T-cell (primary cell): ENCODE data around the gene ENDOV. TPM values are rescaled to one million over a fixed set of nuclear protein-coding genes. Genes with fewer than 3 reads are reported as not detected.
A peak's percentile ranks its signal among the peaks of the same experiment; 100 is the strongest.

Experiments used
- ATAC-seq, 4 experiments: fragments of 200-7000 bp in 3 of 4; fragments of 150-1000 bp in 1 of 4; cut with Tn5 transposase; replicated peaks in 1 of 4; 1 replicate in 3 of 4; 2 replicates in 1 of 4; pipeline ENCODE4 v1.10.0; 2021; ENCODE audit warnings: moderate library complexity in 3 of 4, mild to moderate bottlenecking in 2 of 4, moderate number of reproducible peaks in 1 of 4
- CTCF ChIA-PET, 2 donors: fragments of 300-600 bp; sonication (Branson Sonifier 250); formaldehyde crosslinking; loops; one replicate each; lab custom pipeline; 2022; ENCODE audit warnings: antibody characterized with exemption in 2 of 2; lab: Charles Lee
- POLR2A ChIA-PET, 2 donors: fragments of 300-600 bp; sonication (Branson Sonifier 250); formaldehyde crosslinking; loops; one replicate each; lab custom pipeline; 2022; ENCODE audit warnings: antibody characterized with exemption in 2 of 2; lab: Charles Lee
- DNase-seq, 35 experiments: peaks; one replicate each; pipeline versions ENCODE4 v3.0.0 to v3.0.0-alpha.2; 2013 to 2023
- H3K27ac ChIP-seq: one replicate; pipeline ENCODE4 v1.5.1; 2013; ENCODE audit warnings: low read length
- H3K27me3 ChIP-seq, 2 experiments: replicated peaks in 1 of 2; 1 replicate in 1 of 2; 2 replicates in 1 of 2; pipeline versions ENCODE4 v1.6.1 to v1.7.0; 2013; ENCODE audit warnings: low read length in 1 of 2, mixed read lengths in 1 of 2; ENCODE audit not compliant: control insufficient read depth in 2 of 2, insufficient read depth in 2 of 2; ENCODE audit errors: extremely low read depth in 1 of 2
- H3K36me3 ChIP-seq, 2 donors: 1 replicate in 1 of 2; 2 replicates in 1 of 2; pipeline versions ENCODE4 v1.6.1 to v1.7.0; 2013; ENCODE audit warnings: low read length in 1 of 2; ENCODE audit not compliant: control insufficient read depth in 2 of 2, insufficient read depth in 1 of 2; ENCODE audit errors: extremely low read depth in 1 of 2
- H3K4me1 ChIP-seq, 2 experiments: 1 replicate in 1 of 2; 2 replicates in 1 of 2; pipeline versions ENCODE4 v1.6.1 to v1.7.0; 2013; ENCODE audit warnings: low read length in 2 of 2, mixed read lengths in 1 of 2; ENCODE audit not compliant: insufficient read depth in 2 of 2, control insufficient read depth in 1 of 2; ENCODE audit errors: extremely low read depth in 1 of 2
- H3K4me3 ChIP-seq, 2 donors: 1 replicate in 1 of 2; 2 replicates in 1 of 2; pipeline versions ENCODE4 v1.5.1 to v1.7.0; 2013; ENCODE audit warnings: mild to moderate bottlenecking in 2 of 2, low read length in 1 of 2, moderate library complexity in 1 of 2; ENCODE audit not compliant: control insufficient read depth in 1 of 2; ENCODE audit errors: extremely low read depth in 1 of 2
- H3K9me3 ChIP-seq: 2 replicates; pipeline ENCODE4 v1.7.0; 2013
- H3K27ac Mint-ChIP-seq, 2 donors: one replicate each; pipeline ENCODE4 v1.8.0; 2020 to 2021; ENCODE audit warnings: mild to moderate bottlenecking in 2 of 2, mixed read lengths in 2 of 2
- H3K27me3 Mint-ChIP-seq, 2 donors: one replicate each; pipeline ENCODE4 v1.8.0; 2021 to 2022; ENCODE audit warnings: mixed read lengths in 2 of 2
- H3K36me3 Mint-ChIP-seq: one replicate; pipeline ENCODE4 v1.8.0; 2021; ENCODE audit warnings: mixed read lengths
- H3K4me1 Mint-ChIP-seq, 3 donors: one replicate each; pipeline ENCODE4 v1.8.0; 2020 to 2022; ENCODE audit warnings: mixed read lengths in 3 of 3, mild to moderate bottlenecking in 1 of 3
- H3K4me3 Mint-ChIP-seq, 3 donors: one replicate each; pipeline ENCODE4 v1.8.0; 2020 to 2022; ENCODE audit warnings: mild to moderate bottlenecking in 3 of 3, mixed read lengths in 3 of 3, moderate library complexity in 3 of 3
- H3K9me3 Mint-ChIP-seq, 3 donors: one replicate each; pipeline ENCODE4 v1.8.0; 2020 to 2022; ENCODE audit warnings: mixed read lengths in 3 of 3
- WGBS: methylation state at CpG from one replicate; pipeline ENCODE4 v1.1.5; 2013; ENCODE audit warnings: missing lambda C conversion rate; ENCODE audit not compliant: insufficient coverage; 5-methylcytosine and 5-hydroxymethylcytosine counted together
- total RNA-seq, 35 experiments: library from RNA in 6 of 35; stranded (reverse) in 6 of 35; fragments of 120-200 nt in 1 of 35; gene quantifications; one replicate each; pipeline versions ENCODE4 v1.2.1 to v1.2.4 and lab custom pipeline; 2013 to 2026

The ENDOV gene
- total RNA-seq, 5 donors from 2014 or later (not counting 1 experiment from before 2014, with no cell fraction given): 17.1 to 22.2 (median 21.1) TPM

DNA sequence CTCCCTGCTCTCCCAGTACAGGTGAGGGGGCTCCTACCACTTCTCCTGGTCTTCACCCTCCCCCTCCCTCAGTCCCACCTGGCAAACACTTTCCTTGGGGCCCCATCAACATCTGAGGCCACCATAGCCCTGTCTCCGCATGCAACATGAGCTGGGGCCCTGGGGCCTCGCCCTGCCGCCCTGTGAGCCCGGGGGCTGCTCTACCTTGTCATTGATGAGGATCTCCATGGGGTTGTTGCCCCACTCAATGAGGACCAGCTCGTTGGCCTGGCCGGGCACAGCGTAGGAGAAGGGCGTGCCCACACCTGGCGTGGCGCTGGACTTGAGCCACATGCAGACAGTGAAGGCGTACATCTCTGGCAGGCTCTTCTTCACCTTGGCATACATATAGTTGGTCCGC is 58.0 kb downstream of the ENDOV start:
- peaks cover 23 to 27% (median 26%) of the 10 kb centered on the region in 3 donors for H3K4me1 Mint-ChIP-seq
- WGBS: 87% methylated on average over 12 of the region's 12 CpGs
- Histone ChIP-seq H3K27me3 (peaks cover 0 to 87% of the 10 kb centered on the region in 2 experiments), H3K9me3 (no peaks in the 10 kb centered on the region), H3K27ac (no peak overlapping the region), H3K4me3 (no peak overlapping the region), H3K4me1 (peaks cover 6 to 52% of the 10 kb centered on the region in 2 experiments), H3K36me3 (no peaks in the 10 kb centered on the region)
- DNase-seq (no peak), ATAC-seq (no peak)
- CTCF ChIA-PET: no interaction called here
- H3K27ac Mint-ChIP-seq: no peak overlapping the region
- no peaks in the 10 kb centered on the region for H3K36me3 Mint-ChIP-seq
- H3K9me3 Mint-ChIP-seq: no peaks in the 10 kb centered on the region
- H3K4me3 Mint-ChIP-seq: peak overlapping the region in 1 of 3 donors; percentile 22
- POLR2A ChIA-PET: no interaction called here
- peaks cover 38 to 64% of the 10 kb centered on the region in 2 donors for H3K27me3 Mint-ChIP-seq

DNA sequence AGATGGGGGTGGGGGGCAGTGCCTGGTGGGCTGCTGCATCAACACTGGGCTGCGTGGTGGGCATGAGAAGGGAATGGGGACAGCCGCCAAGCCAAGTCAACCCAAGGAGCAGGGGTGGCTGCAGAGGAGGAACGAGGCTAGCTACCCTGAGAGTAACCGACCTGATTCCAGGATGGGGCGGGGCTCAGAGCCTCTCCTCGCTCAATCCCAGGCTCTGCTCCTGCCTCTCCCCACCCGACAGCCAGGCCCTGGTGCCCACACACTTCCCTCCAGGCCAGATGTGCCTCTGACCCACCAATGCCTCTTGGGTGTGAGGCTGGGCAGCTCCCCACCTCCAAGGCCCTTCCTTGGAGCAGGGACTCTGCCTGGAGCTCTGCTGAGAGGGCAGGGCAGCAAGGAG is 58.7 kb downstream of the ENDOV start:
- H3K4me1 Mint-ChIP-seq: peaks cover 24 to 27% (median 26%) of the 10 kb centered on the region in 3 donors
- DNase-seq (no peak), ATAC-seq (no peak)
- Histone ChIP-seq H3K27me3 (peaks cover 0 to 85% of the 10 kb centered on the region in 2 experiments), H3K36me3 (no peaks in the 10 kb centered on the region), H3K4me3 (no peak overlapping the region), H3K9me3 (no peaks in the 10 kb centered on the region), H3K4me1 (peaks cover 6 to 58% of the 10 kb centered on the region in 2 experiments), H3K27ac (no peak overlapping the region)
- no peaks in the 10 kb centered on the region for H3K36me3 Mint-ChIP-seq
- ChIA-PET CTCF (interaction anchor here (0.5 to 0.6 kb wide), 2 partner anchors 101 to 1128 kb away, joined by 3 read pairs; no protein-coding TSS in a partner anchor), POLR2A (no interaction called here)
- H3K4me3 Mint-ChIP-seq: no peak overlapping the region
- H3K9me3 Mint-ChIP-seq: no peaks in the 10 kb centered on the region
- peaks cover 33 to 59% of the 10 kb centered on the region in 2 donors for H3K27me3 Mint-ChIP-seq
- H3K27ac Mint-ChIP-seq: no peak overlapping the region
- 78% methylated on average over 7 of the region's 7 CpGs for WGBS

DNA sequence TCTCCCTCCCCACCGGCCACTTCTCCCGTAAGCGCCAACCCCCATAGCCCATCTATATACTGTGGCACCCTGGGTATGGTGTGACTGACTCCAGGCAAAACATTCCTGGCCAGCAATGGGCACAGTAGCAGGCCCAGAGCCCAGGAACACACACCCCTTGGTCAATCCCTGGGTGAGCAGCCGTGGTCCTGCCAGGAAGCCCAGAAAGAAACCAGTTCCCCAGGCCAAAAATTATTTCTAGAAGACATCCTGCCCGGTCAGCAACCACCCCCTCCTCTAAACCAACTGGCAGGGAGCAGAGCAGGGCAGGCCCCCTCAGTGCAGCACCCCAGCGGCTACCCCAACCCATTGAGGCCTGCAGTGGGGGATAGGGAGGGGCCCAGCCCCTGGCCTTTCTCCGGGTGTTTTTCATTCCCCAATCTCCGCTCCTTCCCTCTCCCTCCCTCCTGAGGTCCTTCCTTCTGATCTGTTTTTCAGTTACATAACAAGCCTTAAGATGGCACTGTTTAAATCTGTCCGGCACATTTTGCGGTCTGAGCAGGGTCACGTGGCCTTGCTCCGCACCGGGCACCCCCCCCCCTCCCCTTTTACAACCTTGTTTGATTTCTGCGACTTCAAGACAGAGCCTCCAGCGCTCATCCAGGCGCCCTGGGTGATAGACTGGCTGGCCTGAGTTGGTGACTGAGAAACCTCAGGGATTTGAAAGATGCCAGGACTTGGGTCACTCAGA is 59.4 kb downstream of the ENDOV start:
- no peak overlapping the region for H3K27ac Mint-ChIP-seq
- ATAC-seq: peak in 1 of 4 experiments; percentile 30
- CTCF ChIA-PET: interaction anchor here (0.5 to 0.6 kb wide), 2 partner anchors 100 to 1127 kb away, joined by 3 read pairs; no protein-coding TSS in a partner anchor

DNA sequence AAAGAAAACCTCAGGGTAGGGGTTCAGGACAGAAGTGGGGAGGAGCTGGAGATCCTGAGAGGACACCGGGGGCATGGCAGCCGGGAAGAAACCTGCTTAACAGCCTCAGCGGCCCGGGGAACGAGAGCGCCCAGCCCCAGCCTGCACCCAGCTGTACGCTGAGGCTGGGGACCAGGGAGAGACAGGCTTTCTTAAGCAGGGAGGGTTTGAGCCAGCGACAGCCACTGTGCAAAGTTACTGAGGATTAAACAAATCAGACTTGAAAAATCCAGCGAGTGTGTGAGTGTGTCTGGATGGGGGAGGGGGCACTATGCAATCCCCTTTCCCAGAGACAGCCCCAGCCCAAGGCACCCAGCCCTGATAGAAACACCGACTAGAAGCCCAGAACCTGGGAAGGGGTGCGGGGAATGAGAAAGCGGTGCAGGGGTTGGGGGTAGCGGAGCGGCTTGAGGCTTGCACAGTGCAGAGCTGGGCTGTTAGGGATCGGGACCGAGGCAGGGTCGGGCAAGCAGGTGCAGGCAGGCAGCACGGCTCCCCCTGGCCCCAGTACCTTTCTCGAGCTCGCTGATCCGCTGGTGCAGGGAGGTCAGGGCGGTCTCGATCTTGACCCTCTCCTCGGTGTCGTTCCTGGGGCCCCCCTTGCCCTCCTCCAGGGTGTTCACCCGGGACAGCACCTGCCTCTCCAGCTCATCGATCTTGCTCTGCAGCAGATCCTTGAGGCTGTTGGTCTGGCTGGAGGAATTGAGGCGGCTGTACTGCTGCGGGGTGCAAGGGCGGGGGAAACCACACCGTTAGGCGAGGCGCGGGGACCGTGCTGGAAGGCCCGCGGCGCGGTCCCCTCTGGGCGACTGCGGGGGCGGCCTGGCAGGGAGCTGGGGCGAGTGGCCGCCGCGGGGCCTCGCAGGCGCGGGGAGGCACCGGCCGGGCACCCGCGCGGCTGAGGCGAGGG is 60.3 kb downstream of the ENDOV start:
- Histone ChIP-seq H3K27ac (no peak overlapping the region), H3K27me3 (peaks cover 4 to 88% of the 10 kb centered on the region in 2 experiments), H3K9me3 (no peaks in the 10 kb centered on the region), H3K4me3 (peak overlapping the region in 1 of 2 donors; percentile 54), H3K4me1 (peaks cover 6 to 64% of the 10 kb centered on the region in 2 experiments), H3K36me3 (no peaks in the 10 kb centered on the region)
- H3K36me3 Mint-ChIP-seq: no peaks in the 10 kb centered on the region
- 4% methylated on average over 52 of the region's 55 CpGs for WGBS
- ChIA-PET POLR2A (interaction anchor here in 1 of 2 donors (0.6 kb wide), 2 partner anchors 21 to 811 kb away, joined by 3 to 5 read pairs; no protein-coding TSS in a partner anchor), CTCF (no interaction called here)
- H3K9me3 Mint-ChIP-seq: no peaks in the 10 kb centered on the region
- DNase-seq (peak in 4 of 35 experiments; percentile 5 to 28 (median 14)), ATAC-seq (peak in 3 of 4 experiments; percentile 12 to 37 (median 18))
- no peak overlapping the region for H3K27ac Mint-ChIP-seq
- H3K4me3 Mint-ChIP-seq: peak overlapping the region; percentile 69 to 78 (median 69)
- peaks cover 38 to 65% of the 10 kb centered on the region in 2 donors for H3K27me3 Mint-ChIP-seq
- H3K4me1 Mint-ChIP-seq: peaks cover 26 to 34% (median 30%) of the 10 kb centered on the region in 3 donors

More for the DNA sequence above, 59.4 kb downstream of the ENDOV start:
- Mint-ChIP-seq H3K4me3 (peak overlapping the region; percentile 69 to 78 (median 69)), H3K9me3 (no peaks in the 10 kb centered on the region), H3K4me1 (peaks cover 26 to 34% (median 30%) of the 10 kb centered on the region in 3 donors), H3K36me3 (no peaks in the 10 kb centered on the region), H3K27me3 (peaks cover 32 to 59% of the 10 kb centered on the region in 2 donors)
- H3K36me3 ChIP-seq: no peaks in the 10 kb centered on the region
- 33% methylated on average over 10 of the region's 16 CpGs for WGBS
- no peak overlapping the region for H3K27ac ChIP-seq
- DNase-seq: peak in 7 of 35 experiments; percentile 9 to 49 (median 18)
- POLR2A ChIA-PET: no interaction called here
- H3K27me3 ChIP-seq: peaks cover 4 to 85% of the 10 kb centered on the region in 2 experiments
- H3K4me1 ChIP-seq: peaks cover 6 to 64% of the 10 kb centered on the region in 2 experiments
- no peaks in the 10 kb centered on the region for H3K9me3 ChIP-seq
- H3K4me3 ChIP-seq: peak overlapping the region in 1 of 2 donors; percentile 54

DNA sequence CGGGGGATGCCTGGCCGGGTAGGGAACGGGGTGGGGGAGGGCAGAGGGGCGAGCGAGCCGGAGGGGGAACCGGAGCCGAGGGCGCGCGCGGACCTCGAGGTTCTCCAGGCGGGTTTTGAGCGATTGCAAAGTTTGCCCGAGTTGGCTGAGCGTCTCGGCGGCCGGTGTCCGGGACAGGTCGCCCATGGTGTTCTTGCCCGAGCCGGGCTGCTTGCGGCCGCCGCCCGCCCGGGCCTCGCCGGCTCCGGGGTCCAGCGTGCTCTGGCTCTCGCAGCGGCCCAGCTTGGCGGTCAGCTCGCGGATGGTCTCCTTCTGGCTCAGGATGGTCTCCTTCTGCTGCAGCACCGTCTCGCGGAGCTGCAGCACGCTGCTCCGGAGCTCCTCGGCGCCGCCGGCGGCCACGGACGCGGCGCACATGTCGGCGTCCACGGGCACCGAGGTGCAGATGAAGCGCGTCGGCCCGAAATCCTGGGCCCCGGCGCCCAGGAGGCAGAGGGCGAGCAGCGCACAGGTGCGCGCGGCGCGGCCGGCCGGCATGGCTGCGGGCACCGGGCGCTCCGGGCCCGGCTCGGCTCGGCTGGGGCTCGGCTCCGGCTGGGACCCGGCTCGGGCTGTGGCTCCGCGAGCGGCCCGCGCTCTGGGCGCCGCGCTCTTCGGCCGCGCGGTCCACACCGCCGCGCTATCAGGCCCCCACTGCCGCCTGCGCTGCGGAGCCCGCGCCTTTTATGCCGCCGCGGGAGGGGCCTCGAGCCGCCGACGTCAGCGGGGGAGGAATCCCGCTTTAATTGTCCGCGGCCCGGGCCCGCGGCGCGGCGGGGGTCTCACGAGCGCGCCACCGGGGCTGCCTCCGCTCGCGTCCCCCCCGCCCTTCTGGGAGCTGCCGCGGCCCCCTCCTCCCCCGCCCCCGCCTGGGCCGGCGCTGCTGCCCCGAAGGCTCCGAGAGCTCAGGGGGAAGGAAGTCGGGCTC is 61.2 kb downstream of the ENDOV start, which contains the start of gene NPTX1:
TSS of gene NPTX1 (minus strand) at position 698 of the 967 bp plus-strand sequence. CDS start at position 537, 161 bp downstream.
- peaks cover 6 to 63% of the 10 kb centered on the region in 2 experiments for H3K4me1 ChIP-seq

More for the DNA sequence above, 61.2 kb downstream of the ENDOV start, which contains the start of gene NPTX1:
- peak; percentile 22 to 36 (median 26) for ATAC-seq
- ChIA-PET POLR2A (interaction anchor here in 1 of 2 donors (0.6 kb wide), 2 partner anchors 20 to 810 kb away, joined by 3 to 5 read pairs; no protein-coding TSS in a partner anchor), CTCF (no interaction called here)
- H3K27me3 Mint-ChIP-seq: peaks cover 42 to 67% of the 10 kb centered on the region in 2 donors
- peak within 1 kb of the TSS; percentile 69 to 78 (median 69) for H3K4me3 Mint-ChIP-seq
- H3K36me3 Mint-ChIP-seq: no peaks in the 10 kb centered on the region
- no peaks in the 10 kb centered on the region for H3K9me3 ChIP-seq
- H3K9me3 Mint-ChIP-seq: no peaks in the 10 kb centered on the region
- peaks cover 26 to 34% (median 30%) of the 10 kb centered on the region in 3 donors for H3K4me1 Mint-ChIP-seq
- DNase-seq: peak in 3 of 35 experiments; percentile 15 to 41 (median 19)
- H3K36me3 ChIP-seq: no peaks in the 10 kb centered on the region
- H3K27me3 ChIP-seq: peaks cover 8 to 88% of the 10 kb centered on the region in 2 experiments
- no peak within 1 kb of the TSS for H3K27ac Mint-ChIP-seq
- peak within 1 kb of the TSS; percentile 18 to 59 for H3K4me3 ChIP-seq
- 1% methylated on average over 129 of the region's 136 CpGs for WGBS
- H3K27ac ChIP-seq: no peak within 1 kb of the TSS
